ENCODE data around the gene CXCR5.

CXCR5 gene

GRCh38 chr11:118898400-118899295 lies 15.0 kb downstream of the CXCR5 start:
- DNase-seq (ENCODE audit: low read depth in 2 of 2): no peak

GRCh38 chr11:118899296-118899688 lies 15.6 kb downstream of the CXCR5 start:
- no peak for DNase-seq (ENCODE audit: low read depth in 2 of 2)

GRCh38 chr11:118899706-118900360 lies 16.1 kb downstream of the CXCR5 start:
- no peak for DNase-seq (ENCODE audit: low read depth in 2 of 2)

- DNase-seq (ENCODE audit: low read depth in 2 of 2): no peak
These were observed 17.1 kb downstream of the CXCR5 start for GRCh38 chr11:118900535-118901384.

GRCh38 chr11:118901494-118902335 lies 18.0 kb downstream of the CXCR5 start:
- DNase-seq (ENCODE audit: low read depth in 2 of 2): no peak

- no peak for DNase-seq (ENCODE audit: low read depth in 2 of 2)
These were observed 18.9 kb downstream of the CXCR5 start for GRCh38 chr11:118902336-118903203.

- DNase-seq (ENCODE audit: low read depth in 2 of 2): no peak
These were observed 19.7 kb downstream of the CXCR5 start for GRCh38 chr11:118903204-118904015.

GRCh38 chr11:118907051-118908042 lies 23.7 kb downstream of the CXCR5 start:
- DNase-seq (ENCODE audit: low read depth in 2 of 2): peak; percentile 75 to 77

- no peak for DNase-seq (ENCODE audit: low read depth in 2 of 2)
These were observed 24.6 kb downstream of the CXCR5 start for GRCh38 chr11:118908264-118908663.

- DNase-seq (ENCODE audit: low read depth in 2 of 2): no peak
These were observed 25.4 kb downstream of the CXCR5 start for GRCh38 chr11:118908901-118909618.

- DNase-seq (ENCODE audit: low read depth in 2 of 2): no peak
These were observed 26.1 kb downstream of the CXCR5 start for GRCh38 chr11:118909619-118910308.

- DNase-seq (ENCODE audit: low read depth in 2 of 2): no peak
These were observed 26.8 kb downstream of the CXCR5 start for GRCh38 chr11:118910309-118911112.

GRCh38 chr11:118911113-118911879 lies 27.6 kb downstream of the CXCR5 start:
- no peak for DNase-seq (ENCODE audit: low read depth in 2 of 2)

GRCh38 chr11:118911880-118912741 lies 28.4 kb downstream of the CXCR5 start:
- peak; percentile 64 to 70 for DNase-seq (ENCODE audit: low read depth in 2 of 2)

Measured in stimulated activated CD8-positive, alpha-beta memory T cell treated with anti-CD3 and anti-CD28 coated beads, Interleukin-2, amount 100 ng/mL, for 1 hour (primary cell).